MM.1S (cell line): ENCODE measurements around the gene ARHGEF11.

Experiments
- CTCF ChIP-seq: fragments of 300-600 bp; sonication (generic); IDR thresholded peaks from 2 replicates; pipeline ENCODE4 v1.5.1; 2016; ENCODE audit warnings: antibody characterized with exemption, low read length, mixed read lengths
- EZH2 ChIP-seq: fragments of 300-600 bp; sonication (generic); optimal IDR thresholded peaks from 2 replicates; pipeline ENCODE3; 2017; ENCODE audit warnings: low read depth, mild to moderate bottlenecking, antibody characterized with exemption, low read length, mixed read lengths
- EZH2phosphoT487 ChIP-seq: fragments of 300-600 bp; sonication (generic); IDR thresholded peaks from 2 replicates; pipeline ENCODE4 v1.6.1; 2018; ENCODE audit warnings: antibody characterized with exemption, low read length

DNA sequence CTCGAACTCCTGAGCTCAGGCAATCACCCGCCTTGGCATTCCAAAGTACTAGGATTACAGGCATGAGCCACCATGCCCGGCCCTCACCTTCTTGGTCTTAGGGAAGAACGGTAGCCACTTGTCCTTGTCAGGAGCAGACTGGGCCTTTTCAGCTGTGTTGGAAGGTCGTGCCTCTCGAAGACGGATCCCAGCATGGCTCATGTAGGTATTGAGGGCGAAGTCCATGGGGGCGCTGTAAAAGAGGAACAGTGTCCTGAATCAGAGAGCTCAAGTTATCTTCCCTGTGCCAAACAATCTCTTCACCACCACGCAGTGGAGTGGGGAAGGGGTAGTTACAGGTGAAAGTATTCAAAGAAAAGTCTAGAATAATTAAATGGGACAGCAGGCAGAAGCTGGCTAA lies 89.2 kb downstream of the ARHGEF11 start:
- TF ChIP-seq CTCF (no peak), EZH2 (no peak), EZH2phosphoT487 (no peak)
